Stimulated activated CD4-positive, alpha-beta T cell treated with anti-CD3 and anti-CD28 coated beads, Interleukin-15, amount 100 ng/mL, for 48 hours (primary cell): ENCODE measurements around the gene PDPR.
"Not testable (repeated sequence)": the region's sequence is repeated elsewhere in the genome, so short reads cannot be mapped to it uniquely, and the experiment has no call there.

Source experiments
- DNase-seq, 2 donors: peaks; one replicate each; pipeline ENCODE4 v3.0.0-alpha.2; 2020; ENCODE audit warnings: low read depth in 2 of 2

The PDPR gene

DNA sequence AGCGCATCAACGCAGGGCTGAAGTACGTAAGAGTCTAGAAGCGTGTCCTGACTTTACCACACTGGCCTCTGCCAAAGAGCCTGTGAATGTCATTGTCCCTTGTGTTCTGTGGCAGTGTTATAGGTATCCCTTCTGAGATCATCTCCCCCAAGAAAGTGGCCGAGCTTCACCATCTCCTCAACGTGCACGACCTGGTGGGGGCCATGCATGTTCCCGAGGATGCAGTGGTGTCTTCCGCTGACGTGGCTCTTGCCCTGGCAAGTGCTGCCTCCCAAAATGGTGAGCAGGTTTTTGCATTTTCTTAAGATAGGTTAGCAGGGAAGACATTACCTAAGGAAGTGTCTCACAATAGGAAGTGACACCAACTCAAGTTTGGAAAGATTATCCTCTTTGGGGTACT is 14.7 kb downstream of the PDPR start:
- DNase-seq: not testable (repeated sequence)

DNA sequence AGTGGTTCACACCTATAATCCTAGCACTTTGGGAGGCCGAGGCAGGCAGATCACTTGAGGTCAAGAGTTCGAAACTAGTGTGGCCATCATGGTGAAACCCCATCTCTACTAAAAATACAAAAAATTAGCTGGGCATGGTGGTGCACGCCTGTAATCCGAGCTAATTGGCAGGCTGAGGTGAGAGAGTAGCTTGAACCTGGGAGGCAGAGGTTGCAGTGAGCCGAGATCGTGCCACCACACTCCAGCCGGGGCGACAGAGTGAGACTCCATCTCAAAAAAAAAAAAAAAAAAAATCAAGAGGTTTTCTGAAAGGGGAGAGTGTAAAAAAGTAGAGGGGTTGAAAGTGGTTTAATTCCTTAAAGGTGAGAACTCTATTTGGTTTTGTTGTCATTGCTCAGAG is 21.7 kb downstream of the PDPR start:
- DNase-seq: not testable (repeated sequence)

DNA sequence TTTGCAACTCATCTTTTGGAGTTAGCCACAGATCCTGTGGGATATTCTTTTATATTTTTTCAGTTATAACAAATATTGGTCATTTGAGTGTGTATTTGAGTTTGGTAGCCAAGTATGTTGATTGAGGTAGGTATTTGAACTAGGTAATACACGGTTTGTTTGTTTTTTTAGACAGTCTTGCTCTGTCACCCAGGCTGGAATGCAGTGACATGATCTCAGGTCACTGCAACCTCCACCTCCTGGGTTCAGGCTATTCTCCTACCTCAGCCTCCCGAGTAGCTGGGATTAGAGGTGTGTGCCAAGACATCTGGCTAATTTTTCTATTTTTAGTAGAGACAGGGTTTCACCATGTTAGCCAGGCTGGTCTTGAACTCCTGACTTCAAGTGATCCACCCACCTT is 22.5 kb downstream of the PDPR start:
- not testable (repeated sequence) for DNase-seq

DNA sequence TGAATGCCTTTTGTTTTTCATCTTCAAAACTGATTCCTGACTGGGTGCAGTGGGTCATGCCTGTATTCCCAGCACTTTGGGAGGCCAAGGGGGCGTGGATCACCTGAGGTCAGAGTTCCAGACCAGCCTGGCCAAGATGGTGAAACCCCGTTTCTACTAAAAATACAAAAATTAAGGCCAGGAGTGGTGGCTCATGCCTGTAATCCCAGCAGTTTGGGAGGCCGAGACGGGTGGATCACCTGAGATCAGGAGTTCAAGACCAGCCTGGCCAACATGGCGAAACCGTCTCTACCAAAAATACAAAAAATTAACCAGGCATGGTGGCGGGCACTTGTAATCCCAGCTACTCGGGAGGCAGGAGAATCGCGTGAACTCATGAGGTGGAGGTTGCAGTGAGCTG is 28.6 kb downstream of the PDPR start:
- not testable (repeated sequence) for DNase-seq

DNA sequence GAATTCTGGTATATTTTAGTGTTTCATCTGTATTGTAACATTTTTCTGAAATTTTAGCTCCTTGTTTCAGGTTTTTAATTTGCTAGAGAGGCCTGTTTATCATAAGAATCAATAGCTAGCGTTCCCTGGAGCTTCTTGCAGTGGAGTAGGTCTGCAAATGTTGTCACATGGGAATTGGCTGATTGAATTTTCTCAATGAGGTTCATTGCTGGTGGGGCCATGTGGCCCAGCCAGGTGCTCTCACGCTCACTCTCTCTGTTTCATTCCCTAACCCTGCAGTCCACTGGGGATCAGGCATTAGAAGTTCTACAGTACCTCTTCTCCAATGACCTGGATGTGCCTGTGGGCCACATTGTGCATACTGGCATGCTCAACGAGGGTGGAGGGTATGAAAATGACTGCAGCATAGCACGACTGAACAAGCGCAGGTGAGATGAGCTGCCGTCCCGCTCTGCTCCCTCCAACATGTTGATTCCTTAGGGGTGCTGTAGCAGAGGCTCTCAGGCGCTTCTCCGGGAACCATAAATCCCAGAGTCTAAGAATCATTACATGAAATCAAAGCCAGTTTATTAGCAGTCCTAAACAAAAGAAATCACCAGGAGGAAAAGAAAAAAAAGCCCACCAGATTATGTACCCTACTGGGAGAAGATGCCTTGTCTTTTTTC is 29.2 kb downstream of the PDPR start:
- DNase-seq: not testable (repeated sequence)

DNA sequence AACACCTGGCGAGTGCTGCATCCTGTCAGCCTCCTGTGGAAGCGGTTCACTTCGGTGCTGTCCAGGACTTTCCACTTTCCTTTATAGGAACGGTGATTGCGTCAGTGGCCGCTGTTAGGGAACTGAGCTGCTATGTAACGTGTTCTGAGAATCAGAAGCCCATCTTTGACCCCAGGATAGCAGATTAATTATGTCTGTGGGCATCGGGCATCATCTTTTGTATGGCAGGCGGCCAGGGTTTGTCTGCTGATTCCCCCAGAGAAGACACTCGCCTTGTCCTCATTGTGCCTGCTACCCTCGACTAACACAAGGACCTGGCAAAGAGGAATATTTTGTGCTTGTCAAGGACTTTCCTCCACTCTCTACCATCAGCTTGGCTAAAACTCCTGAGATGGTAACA is 33.7 kb downstream of the PDPR start:
- DNase-seq: not testable (repeated sequence)

DNA sequence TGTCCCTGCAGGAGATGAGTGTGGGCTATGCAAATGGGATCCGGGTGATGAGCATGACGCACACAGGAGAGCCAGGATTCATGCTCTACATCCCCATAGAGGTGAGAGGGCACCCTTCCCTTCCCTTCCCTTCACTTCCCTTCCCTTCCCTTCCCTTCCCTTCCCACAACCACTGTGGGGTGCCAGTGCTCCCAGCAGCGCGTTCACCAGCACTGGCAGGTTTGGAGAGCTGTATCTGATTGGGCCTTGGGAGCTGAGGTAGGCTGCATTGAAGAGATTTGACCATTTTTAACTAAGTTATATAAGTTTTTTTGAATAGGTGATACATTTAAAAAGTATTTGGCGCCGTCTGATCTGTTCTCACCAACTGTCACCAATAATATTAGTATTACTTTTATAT is 34.3 kb downstream of the PDPR start:
- DNase-seq: not testable (repeated sequence)

DNA sequence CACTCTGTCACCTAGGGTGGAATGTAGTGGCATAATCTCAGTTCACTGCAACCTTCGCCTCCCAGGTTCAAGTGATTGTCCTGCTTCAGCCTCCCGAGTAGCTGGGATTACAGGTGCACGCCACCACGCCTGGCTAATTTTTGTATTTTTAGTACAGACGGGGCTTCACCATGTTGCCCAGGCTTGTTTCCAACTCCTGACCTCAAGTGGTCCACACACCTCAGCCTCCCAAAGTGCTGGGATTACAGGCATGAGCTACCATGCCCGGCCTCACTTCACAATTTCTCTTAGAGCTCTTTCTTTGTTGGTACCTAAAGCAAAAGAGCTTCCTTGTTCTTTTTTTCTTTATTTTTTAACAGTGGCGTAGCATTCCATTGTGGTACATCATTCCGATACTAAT is 35.2 kb downstream of the PDPR start:
- DNase-seq: not testable (repeated sequence)

GRCh38 chr16:70151391-70151790 is 37.3 kb downstream of the PDPR start:
- no peak for DNase-seq

GRCh38 chr16:70151941-70152509 is 37.9 kb downstream of the PDPR start:
- DNase-seq: no peak

GRCh38 chr16:70152578-70153302 is 38.6 kb downstream of the PDPR start:
- DNase-seq: no peak

- DNase-seq: not testable (repeated sequence)
Observed at GRCh38 chr16:70154736-70155135, 40.6 kb downstream of the PDPR start.

DNA sequence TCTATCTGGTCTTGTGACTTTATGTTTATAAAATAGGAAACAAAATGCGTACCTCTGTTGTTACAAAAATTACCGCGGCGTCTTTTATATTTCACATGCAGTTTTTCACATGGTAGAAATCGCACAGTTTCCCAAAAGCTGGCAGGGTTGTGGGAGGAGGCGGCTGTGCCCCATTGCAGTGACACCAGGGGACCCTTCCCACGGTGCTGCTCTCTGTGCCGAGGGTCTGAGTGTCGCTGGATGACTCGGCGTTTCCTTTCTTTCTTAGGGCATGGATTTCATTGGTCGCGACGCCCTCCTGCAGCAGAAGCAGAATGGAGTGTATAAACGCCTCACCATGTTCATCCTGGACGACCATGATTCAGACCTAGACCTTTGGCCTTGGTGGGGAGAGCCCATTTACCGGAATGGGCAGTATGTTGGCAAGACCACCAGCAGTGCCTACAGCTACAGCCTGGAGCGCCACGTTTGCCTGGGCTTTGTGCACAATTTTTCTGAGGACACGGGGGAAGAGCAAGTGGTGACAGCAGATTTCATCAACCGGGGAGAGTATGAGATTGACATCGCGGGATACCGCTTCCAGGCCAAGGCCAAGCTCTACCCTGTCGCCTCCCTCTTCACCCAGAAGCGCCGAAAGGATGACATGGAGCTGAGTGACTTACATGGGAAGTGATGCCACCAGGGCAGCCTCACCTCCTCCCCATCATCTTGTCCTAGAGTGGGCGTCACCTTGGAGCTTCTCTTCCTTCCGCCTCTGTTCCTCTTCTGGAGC is 42.3 kb downstream of the PDPR start:
- DNase-seq: no peak

DNA sequence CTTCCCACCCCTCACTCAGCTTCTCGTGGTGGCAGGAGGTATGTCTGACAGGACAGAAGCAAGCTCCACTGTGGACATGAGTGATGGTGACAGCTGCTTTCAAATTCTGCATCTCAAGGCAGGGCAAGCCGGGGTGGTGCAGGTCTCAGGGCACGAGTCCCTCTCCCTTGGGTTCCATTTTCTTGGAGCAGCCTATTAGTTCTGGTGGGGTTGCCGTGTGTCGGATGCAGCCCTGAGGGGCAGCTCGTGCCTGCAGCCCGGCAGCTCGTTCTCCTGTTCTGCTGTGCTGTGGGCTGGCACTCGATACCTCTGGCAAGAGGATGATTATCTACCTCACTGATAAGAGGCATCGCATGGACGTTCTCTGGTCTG is 43.0 kb downstream of the PDPR start:
- no peak for DNase-seq

GRCh38 chr16:70157477-70158260 is 43.5 kb downstream of the PDPR start:
- no peak for DNase-seq

GRCh38 chr16:70158261-70158939 is 44.3 kb downstream of the PDPR start:
- DNase-seq: no peak

GRCh38 chr16:70159355-70160348 is 45.5 kb downstream of the PDPR start:
- no peak for DNase-seq

DNA sequence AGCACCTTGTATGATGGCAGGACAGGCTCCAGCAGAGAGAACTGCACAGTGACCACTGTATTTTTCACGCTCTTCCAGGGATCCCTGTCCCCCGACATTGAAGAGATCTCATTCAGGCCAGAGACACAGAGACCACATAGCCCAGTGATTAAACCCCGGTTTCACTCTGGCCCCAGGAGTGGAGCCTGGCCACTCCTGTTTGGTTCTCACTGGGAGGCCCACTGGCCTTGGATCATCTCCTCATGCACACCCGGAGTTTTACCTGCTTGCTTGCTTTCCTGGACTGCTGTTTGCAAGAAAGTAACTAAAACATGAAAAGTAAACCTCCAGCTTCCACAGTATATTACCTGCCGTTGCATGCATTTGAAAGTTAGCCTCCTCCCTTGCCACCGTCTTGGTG is 46.3 kb downstream of the PDPR start:
- DNase-seq: no peak

- no peak for DNase-seq
Observed at GRCh38 chr16:70160821-70161220, 46.7 kb downstream of the PDPR start.

GRCh38 chr16:70161350-70161749 is 47.2 kb downstream of the PDPR start:
- no peak for DNase-seq
